Fibroblast of villous mesenchyme (primary cell): ENCODE results near the gene NPHP1. TPM values are rescaled to one million over a fixed set of nuclear protein-coding genes. Genes with fewer than 3 reads are reported as not detected.
"Not testable (repeated sequence)": the region's sequence is repeated elsewhere in the genome, so short reads cannot be mapped to it uniquely, and the experiment has no call there.

ENCODE experiments used
- DNase-seq: peaks from one replicate; pipeline ENCODE4 v3.0.0-alpha.2; 2010; ENCODE audit warnings: low read depth
- H3K4me3 ChIP-seq: 2 replicates; pipeline ENCODE4 v1.5.1; 2011; ENCODE audit warnings: low read depth, mild to moderate bottlenecking, low read length
- total RNA-seq: library from RNA; depleted of rRNA; stranded (reverse); fragments of >200 nt; gene quantifications from 2 replicates; pipeline ENCODE4 v1.2.3, GENCODE V29; 2012
- TF ChIP-seq, protein P1 (sequence below): IDR thresholded peaks from 2 replicates; pipeline ENCODE4 v1.5.1; 2012; ENCODE audit warnings: low read depth, mild to moderate bottlenecking, low read length; ENCODE audit not compliant: insufficient read depth

NPHP1 gene
- total RNA-seq, 1 donor, result 4.3 TPM

DNA sequence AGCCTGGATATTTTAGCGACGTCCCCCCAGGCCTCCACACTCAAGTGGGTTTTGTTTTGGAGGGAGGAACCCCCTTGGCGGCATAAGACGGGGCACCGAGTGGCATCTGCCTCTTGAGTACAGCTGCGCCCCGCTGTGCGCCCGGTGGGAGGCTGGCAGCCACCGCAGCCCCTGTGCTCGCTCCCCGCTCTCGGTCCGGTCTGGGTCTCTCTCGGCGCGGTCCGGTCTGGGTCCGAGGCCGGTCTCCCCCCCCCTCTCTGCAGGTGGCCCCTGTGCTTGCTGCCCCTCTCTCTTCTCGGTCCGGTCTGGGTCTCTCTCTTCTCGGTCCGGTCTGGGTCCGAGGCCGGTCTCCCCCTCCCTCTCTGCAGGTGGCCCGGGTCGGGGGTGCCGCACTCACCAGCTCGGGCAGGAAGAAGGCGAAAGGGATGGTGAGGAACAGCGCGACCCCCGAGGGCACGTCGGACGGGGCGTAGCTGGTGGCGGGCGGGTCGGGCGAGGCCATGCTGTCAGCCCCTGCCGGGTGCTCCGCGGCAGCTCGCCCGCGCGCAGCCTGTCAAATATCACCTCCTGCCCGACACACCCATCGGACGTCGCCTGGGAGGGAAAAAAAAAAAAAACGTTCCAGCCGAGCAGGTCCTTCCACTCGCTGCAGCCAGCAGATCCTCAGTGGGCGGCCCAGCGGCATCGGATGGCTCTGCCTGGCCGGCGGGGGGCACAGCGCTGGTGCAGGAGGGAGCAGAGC, 89.4 kb downstream of the NPHP1 start, which contains the start of gene MALL:
Gene MALL, minus strand, starts transcription at position 532 of the 742 bp plus-strand sequence. Its CDS starts 30 bp downstream, at position 502.
- DNase-seq, result peak; percentile 34
- peak within 1 kb of the TSS; percentile 68 for H3K4me3 ChIP-seq
- TF ChIP-seq, protein P1, sequence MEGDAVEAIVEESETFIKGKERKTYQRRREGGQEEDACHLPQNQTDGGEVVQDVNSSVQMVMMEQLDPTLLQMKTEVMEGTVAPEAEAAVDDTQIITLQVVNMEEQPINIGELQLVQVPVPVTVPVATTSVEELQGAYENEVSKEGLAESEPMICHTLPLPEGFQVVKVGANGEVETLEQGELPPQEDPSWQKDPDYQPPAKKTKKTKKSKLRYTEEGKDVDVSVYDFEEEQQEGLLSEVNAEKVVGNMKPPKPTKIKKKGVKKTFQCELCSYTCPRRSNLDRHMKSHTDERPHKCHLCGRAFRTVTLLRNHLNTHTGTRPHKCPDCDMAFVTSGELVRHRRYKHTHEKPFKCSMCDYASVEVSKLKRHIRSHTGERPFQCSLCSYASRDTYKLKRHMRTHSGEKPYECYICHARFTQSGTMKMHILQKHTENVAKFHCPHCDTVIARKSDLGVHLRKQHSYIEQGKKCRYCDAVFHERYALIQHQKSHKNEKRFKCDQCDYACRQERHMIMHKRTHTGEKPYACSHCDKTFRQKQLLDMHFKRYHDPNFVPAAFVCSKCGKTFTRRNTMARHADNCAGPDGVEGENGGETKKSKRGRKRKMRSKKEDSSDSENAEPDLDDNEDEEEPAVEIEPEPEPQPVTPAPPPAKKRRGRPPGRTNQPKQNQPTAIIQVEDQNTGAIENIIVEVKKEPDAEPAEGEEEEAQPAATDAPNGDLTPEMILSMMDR, result no peak

DNA sequence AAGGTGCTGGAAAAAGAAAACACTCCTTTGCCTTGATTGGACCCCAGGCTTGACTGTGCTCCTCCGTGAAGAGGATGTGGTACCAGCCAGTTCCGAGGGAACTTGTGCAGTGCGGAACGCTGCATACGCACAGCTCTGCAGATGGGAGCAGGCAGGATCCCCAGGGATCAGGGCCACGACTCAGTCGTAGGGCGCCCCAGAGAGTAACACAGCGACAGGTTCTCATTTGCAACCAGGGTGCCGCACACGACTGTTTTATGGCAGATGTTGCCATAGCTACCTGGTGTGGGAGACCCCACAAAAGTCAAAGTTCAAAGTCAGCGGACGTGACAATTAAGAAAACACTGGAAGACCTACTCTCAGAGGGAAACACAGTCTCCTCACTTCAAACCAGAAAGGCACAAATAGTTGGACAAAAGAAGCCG, 90.0 kb downstream of the NPHP1 start:
- DNase-seq, result no peak
- TF ChIP-seq, protein P1, result no peak
- peak overlapping the region; percentile 68 for H3K4me3 ChIP-seq

DNA sequence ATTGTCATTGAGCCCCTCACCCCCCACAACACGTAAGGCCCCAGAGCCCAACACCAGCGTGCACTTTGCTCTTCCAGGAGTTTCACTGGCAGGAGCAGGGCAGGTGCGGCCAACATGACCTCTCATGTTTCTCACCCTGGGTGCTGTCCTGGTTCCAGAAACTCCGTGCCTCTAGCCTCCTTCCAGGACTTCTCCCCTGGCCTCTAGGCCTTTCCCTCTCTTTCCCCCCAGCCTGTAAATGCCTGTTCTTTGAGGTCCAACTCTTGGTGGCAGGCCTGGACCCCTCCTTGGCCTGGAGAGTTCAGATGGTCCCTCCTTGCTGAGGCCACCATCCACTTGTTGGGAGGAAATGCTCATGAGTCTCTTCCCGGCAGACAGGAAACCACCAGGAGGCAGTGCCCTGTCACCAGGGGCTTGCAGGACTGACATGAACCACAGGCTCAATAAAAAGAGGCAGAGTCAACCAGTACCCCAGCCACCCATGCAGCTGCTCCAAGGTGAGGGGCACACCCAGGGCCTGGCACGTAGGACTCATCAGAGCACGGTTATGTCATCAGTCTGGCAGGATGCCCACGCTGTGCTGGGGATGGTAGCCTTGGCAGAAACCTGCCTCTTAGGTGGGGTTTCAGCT, 90.7 kb downstream of the NPHP1 start:
- no peak overlapping the region for H3K4me3 ChIP-seq
- no peak for DNase-seq
- TF ChIP-seq, protein P1, result peak; percentile 24

DNA sequence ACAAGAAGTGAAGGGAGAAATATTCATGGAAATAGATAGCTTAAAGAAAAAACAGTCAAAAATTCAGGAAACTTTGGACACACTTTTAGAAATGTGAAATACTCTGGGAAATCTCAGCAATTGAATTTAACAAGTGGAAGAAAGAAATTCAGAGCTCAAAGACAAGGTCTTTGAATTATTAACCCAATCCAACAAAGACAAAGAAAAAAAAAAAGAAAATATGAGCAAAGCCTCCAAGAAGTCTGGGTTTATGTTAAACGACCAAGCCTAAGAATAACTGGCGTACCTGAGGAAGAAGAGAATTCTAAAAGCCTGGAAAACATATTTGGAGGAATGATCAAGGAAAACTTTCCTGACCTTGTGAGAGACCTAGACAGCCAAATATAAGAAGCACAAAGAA, 96.5 kb downstream of the NPHP1 start:
- not testable (repeated sequence) for H3K4me3 ChIP-seq, DNase-seq

DNA sequence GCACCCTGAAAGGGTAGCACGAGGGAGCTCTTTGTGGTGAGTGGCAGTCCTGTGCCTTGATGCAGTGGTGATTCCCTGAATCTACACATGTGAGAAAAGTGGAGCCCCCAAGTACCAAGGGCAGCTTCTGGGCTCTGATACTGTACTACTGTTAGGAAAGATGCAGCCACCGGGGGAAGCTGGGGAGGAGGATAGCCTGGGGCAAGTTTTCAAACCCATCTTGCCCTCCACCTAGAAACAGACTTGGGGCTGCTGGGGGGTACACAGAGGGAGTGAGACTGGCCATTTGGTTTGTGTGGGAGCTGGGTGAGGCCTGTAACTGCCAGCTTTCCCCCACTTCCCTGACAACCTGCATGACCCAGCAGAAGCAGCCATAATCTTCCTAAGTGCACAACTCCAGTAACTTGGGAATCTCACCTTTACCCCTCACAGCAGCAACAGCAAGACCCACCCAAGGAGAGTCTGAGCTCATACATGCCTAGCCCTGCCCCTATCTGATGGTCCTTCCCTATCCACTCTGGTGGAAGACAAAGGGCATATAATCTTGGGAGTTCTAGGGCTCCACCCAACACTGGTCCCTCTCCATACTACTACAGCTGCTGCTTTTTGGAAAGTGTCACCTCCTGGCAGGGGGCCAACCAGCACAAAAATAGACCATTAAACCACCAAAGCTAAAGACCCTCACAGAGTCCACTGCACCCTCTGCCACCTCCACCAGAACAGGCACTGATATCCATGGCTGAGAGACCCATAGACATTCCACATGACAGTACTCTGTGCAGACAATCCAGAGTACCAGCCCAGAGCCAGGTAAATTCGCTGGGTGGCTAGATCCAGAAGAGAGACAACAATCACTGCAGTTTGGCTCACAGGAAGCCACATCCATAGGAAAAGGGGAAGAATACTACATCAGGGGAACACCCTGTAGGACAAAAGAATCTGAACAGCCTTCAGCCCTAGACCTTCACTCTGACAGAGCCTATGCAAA, 97.4 kb downstream of the NPHP1 start:
- TF ChIP-seq, protein P1, result no peak
- H3K4me3 ChIP-seq, result no peak overlapping the region
- DNase-seq, result no peak

DNA sequence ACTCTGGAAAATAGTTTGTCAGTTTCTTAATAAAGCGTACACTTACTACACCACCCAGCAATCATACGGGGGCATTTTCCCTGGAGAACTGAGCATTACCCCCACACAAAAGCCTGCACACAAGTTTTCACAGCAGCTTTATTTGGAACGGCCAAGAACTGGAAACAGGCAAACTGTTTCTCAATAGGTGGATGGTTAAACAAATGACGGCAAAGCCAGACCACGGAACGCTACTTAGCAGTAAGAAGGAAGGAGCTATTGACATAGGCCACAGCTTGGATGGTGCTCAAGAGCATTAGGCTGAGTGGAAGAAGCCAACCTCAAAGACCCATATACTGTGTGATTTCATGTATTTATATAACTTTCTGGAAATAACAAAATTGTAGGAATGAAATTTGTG, 98.2 kb downstream of the NPHP1 start:
- DNase-seq, result peak; percentile 85
- TF ChIP-seq, protein P1, result no peak

More for the DNA sequence above, 98.2 kb downstream of the NPHP1 start:
- H3K4me3 ChIP-seq, result no peak overlapping the region
